GM20431 (cell line): ENCODE results near the gene MYO16.

Experiments used
- in situ Hi-C: fragments of 300-500 bp; cut with MseI, MboI; formaldehyde crosslinking; loops from one replicate; pipeline ENCODE4 v1.15.0; 2020; ENCODE audit warnings: low sequenced_read_pairs; ENCODE audit not compliant: unreplicated experiment

Gene MYO16

GRCh38 chr13:108858676-108859075 is 229.3 kb downstream of the MYO16 start:
- in situ Hi-C loops = no loop called here

GRCh38 chr13:108859197-108860012 is 230.0 kb downstream of the MYO16 start:
- in situ Hi-C loops = no loop called here

GRCh38 chr13:108860418-108860817 is 231.0 kb downstream of the MYO16 start:
- in situ Hi-C loops = no loop called here

- in situ Hi-C loops = loop anchor here (25.0 kb wide), 1 partner anchor 665 kb away; the partner anchor contains the start of genes ABHD13 and LIG4
These were observed 247.9 kb downstream of the MYO16 start for GRCh38 chr13:108877300-108877699.

- in situ Hi-C loops = loop anchor here (25.0 kb wide), 1 partner anchor 666 kb away; the partner anchor contains the start of genes ABHD13 and LIG4
These were observed 249.3 kb downstream of the MYO16 start for GRCh38 chr13:108878732-108879131.

GRCh38 chr13:108889324-108889984 is 260.0 kb downstream of the MYO16 start:
- in situ Hi-C loops = loop anchor here (25.0 kb wide), 1 partner anchor 677 kb away; the partner anchor contains the start of genes ABHD13 and LIG4

GRCh38 chr13:108895220-108895704 is 265.9 kb downstream of the MYO16 start:
- in situ Hi-C loops = loop anchor here (25.0 kb wide), 1 partner anchor 683 kb away; the partner anchor contains the start of genes ABHD13 and LIG4

- in situ Hi-C loops = loop anchor here (25.0 kb wide), 1 partner anchor 686 kb away; the partner anchor contains the start of genes ABHD13 and LIG4
These were observed 268.5 kb downstream of the MYO16 start for GRCh38 chr13:108897955-108898354.

GRCh38 chr13:108902405-108903155 is 273.2 kb downstream of the MYO16 start:
- in situ Hi-C loops = loop anchor here (25.0 kb wide), 1 partner anchor 565 kb away; no protein-coding TSS in a partner anchor

- in situ Hi-C loops = loop anchor here (25.0 kb wide), 1 partner anchor 566 kb away; no protein-coding TSS in a partner anchor
These were observed 274.2 kb downstream of the MYO16 start for GRCh38 chr13:108903613-108904012.

GRCh38 chr13:108911807-108912206 is 282.4 kb downstream of the MYO16 start:
- in situ Hi-C loops = loop anchor here (25.0 kb wide), 1 partner anchor 575 kb away; no protein-coding TSS in a partner anchor

GRCh38 chr13:108913731-108914130 is 284.3 kb downstream of the MYO16 start:
- in situ Hi-C loops = loop anchor here (25.0 kb wide), 1 partner anchor 576 kb away; no protein-coding TSS in a partner anchor

GRCh38 chr13:108915095-108915633 is 285.8 kb downstream of the MYO16 start:
- in situ Hi-C loops = loop anchor here (25.0 kb wide), 1 partner anchor 578 kb away; no protein-coding TSS in a partner anchor

GRCh38 chr13:108915634-108916512 is 286.5 kb downstream of the MYO16 start:
- in situ Hi-C loops = loop anchor here (25.0 kb wide), 1 partner anchor 579 kb away; no protein-coding TSS in a partner anchor

GRCh38 chr13:108917581-108917980 is 288.2 kb downstream of the MYO16 start:
- in situ Hi-C loops = loop anchor here (25.0 kb wide), 1 partner anchor 580 kb away; no protein-coding TSS in a partner anchor

- in situ Hi-C loops = loop anchor here (25.0 kb wide), 1 partner anchor 582 kb away; no protein-coding TSS in a partner anchor
These were observed 289.9 kb downstream of the MYO16 start for GRCh38 chr13:108919036-108919907.

GRCh38 chr13:108920137-108920536 is 290.7 kb downstream of the MYO16 start:
- in situ Hi-C loops = loop anchor here (25.0 kb wide), 1 partner anchor 583 kb away; no protein-coding TSS in a partner anchor
